ENCODE measurements around the gene CCDC186.

The CCDC186 gene

DNA sequence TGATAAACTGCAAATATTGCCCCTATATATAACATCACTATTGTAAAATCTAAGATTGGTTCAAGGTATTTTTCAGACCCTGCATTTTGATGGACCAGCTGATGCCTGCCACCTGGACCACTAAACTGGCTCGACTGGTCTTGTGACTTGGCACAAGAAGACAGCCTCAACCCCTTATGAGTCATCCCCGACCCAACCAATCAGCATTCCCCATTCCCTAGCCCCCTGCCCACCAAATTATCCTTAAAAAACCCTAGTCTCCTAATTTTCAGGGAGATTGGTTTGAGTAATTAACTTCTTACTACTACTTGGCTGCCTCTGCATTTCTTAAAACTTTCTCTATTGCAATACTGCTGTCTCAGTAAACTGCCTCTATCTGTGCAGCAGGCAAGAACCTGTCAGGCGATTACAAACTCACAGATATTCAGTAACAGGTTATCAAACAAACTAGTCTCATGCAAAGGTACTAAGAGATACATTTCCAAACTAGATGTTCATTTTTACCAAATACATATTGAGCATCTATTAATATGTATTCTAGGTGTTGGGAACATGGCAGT, 5.5 kb downstream of the CCDC186 start:
- TF ChIP-seq, protein P1, sequence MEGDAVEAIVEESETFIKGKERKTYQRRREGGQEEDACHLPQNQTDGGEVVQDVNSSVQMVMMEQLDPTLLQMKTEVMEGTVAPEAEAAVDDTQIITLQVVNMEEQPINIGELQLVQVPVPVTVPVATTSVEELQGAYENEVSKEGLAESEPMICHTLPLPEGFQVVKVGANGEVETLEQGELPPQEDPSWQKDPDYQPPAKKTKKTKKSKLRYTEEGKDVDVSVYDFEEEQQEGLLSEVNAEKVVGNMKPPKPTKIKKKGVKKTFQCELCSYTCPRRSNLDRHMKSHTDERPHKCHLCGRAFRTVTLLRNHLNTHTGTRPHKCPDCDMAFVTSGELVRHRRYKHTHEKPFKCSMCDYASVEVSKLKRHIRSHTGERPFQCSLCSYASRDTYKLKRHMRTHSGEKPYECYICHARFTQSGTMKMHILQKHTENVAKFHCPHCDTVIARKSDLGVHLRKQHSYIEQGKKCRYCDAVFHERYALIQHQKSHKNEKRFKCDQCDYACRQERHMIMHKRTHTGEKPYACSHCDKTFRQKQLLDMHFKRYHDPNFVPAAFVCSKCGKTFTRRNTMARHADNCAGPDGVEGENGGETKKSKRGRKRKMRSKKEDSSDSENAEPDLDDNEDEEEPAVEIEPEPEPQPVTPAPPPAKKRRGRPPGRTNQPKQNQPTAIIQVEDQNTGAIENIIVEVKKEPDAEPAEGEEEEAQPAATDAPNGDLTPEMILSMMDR (IDR thresholded peaks at IDR 0.05; ENCODE audit: low read length, missing control alignments): no peak
- H3K4me3 ChIP-seq (replicated peaks; ENCODE audit: low read depth, low read length): no peak overlapping the region
- no peak for DNase-seq (ENCODE audit: low read depth)

DNA sequence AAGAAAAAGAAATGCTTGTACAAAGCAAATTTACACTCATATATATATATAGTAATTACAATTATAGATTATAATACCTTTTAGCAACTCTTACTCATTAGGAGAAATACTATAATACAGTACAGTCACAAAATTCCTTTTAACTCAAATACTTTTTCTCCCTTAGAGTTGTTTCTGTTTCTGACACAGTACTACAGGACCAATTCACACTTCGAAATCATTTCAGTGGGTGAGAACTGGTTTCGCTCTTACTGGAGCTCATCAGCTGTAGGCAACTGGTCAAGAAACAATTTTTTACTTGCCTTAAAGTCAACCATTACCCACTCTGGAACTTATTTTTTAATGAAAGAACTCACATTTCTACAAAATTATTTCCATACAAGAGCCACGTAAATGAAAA, 6.0 kb downstream of the CCDC186 start:
- H3K4me3 ChIP-seq (replicated peaks; ENCODE audit: low read depth, low read length): no peak overlapping the region
- DNase-seq (ENCODE audit: low read depth): no peak
- TF ChIP-seq, protein P1 (IDR thresholded peaks at IDR 0.05; ENCODE audit: low read length, missing control alignments): no peak

DNA sequence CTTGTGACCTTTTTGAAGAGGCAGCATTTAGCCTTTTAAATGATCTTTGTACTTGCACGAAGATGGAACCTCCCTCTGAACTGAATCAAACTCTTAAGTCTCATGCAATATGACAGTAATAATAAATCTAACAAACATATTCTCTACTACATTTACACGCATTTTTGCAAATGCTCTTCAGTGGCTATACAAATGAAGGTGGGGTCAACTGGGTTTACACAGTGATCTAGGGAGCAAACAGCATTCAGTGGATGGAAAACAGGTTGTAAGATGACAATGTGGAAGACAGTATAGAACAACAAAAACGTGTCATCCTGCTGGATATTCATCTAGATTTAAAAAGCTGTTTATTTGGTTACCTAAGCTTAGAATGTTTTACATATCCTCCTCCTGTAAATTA, 7.5 kb downstream of the CCDC186 start:
- no peak overlapping the region for H3K4me3 ChIP-seq (replicated peaks; ENCODE audit: low read depth, low read length)
- no peak for DNase-seq (ENCODE audit: low read depth)
- TF ChIP-seq, protein P1 (IDR thresholded peaks at IDR 0.05; ENCODE audit: low read length, missing control alignments): no peak

DNA sequence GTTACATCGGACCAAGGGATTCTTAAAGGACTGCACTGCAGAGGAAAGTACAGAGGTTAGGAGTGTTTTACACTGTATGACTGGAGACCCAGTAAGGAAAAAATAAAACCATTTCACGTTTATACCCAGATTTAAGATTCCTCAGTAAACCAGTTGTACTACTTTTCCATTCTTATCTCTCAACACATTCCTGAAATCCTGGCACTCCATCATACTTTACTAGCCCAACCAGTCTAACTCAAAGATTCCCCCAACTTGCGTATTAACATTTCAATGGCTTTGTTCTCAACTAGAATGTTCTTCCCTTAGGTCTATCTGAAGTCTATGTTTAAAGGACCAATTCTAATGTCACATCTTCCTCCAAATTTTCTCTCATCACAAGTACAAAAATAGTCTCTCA, 8.0 kb downstream of the CCDC186 start:
- H3K4me3 ChIP-seq (replicated peaks; ENCODE audit: low read depth, low read length): no peak overlapping the region
- TF ChIP-seq, protein P1 (IDR thresholded peaks at IDR 0.05; ENCODE audit: low read length, missing control alignments): no peak
- DNase-seq (ENCODE audit: low read depth): peak; percentile 31

DNA sequence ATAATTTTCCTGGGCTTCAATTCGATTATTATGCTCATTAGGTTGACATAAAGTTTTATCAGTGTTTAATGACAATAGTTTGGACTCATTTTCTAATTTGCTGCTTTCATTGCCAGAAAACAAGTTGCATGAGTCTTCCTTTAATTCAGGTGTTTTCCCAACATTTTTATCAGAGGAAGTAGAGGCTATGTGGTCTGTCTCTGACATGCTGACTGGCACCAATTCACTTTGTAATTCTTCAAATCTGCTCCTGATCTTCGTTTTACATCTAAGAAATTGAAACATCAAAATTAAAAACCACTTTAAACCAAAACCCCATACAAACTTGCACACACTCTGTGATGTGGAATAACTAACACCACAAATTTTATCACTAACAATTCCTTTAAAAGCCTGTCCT, 10.9 kb downstream of the CCDC186 start:
- no peak for DNase-seq (ENCODE audit: low read depth)
- H3K4me3 ChIP-seq (replicated peaks; ENCODE audit: low read depth, low read length): no peak overlapping the region
- TF ChIP-seq, protein P1 (IDR thresholded peaks at IDR 0.05; ENCODE audit: low read length, missing control alignments): no peak

DNA sequence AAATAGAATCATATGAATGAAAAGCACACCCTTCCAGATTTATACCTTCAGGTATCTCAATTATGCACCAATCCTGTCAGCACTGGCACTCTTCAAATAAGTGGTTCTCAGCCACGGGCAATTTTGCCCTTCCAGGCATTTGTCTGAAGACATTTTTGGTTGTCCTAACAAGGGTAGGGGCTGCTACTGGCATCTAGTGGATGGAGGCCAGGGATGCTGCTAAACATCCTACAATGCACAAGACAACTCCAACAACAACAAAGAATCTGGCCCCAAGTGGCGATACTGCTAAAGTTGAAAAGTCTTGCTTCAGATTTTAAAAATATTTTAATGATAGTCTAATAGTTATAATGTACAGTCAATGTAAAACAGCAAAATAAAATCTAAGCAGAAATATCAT, 16.1 kb downstream of the CCDC186 start:
- H3K4me3 ChIP-seq (replicated peaks; ENCODE audit: low read depth, low read length): no peak overlapping the region
- no peak for DNase-seq (ENCODE audit: low read depth)
- TF ChIP-seq, protein P1 (IDR thresholded peaks at IDR 0.05; ENCODE audit: low read length, missing control alignments): no peak

DNA sequence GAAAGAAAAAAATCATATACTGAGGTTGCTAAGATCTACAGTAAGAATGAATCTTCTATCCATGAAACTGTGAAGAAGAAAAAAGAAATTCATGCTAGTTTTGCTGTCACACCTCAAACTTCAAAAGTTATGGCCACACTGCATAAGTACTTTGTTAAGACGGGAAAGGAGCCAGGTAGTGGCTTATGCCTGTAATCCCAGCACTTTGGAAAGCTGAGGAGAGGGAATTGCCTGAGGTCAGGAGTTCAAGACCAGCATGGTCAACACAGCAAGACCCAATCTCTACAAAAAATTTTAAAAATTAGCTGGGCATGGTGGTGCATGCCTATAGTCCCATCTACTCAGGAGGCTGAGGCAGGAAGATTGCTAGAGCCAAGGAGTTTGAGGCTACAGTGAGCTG, 22.1 kb downstream of the CCDC186 start:
- no peak for DNase-seq (ENCODE audit: low read depth)

More for the DNA sequence above, 22.1 kb downstream of the CCDC186 start:
- H3K4me3 ChIP-seq (replicated peaks; ENCODE audit: low read depth, low read length): no peak overlapping the region
- TF ChIP-seq, protein P1 (IDR thresholded peaks at IDR 0.05; ENCODE audit: low read length, missing control alignments): no peak
